ENCODE results near the gene ZBTB48. TPM values are rescaled to one million over a fixed set of nuclear protein-coding genes. Genes with fewer than 3 reads are reported as not detected.

ZBTB48 gene
- total and polyA plus RNA-seq, 8 donors = 22.6 to 139 (median 47.3) TPM

- H3K9me3 ChIP-seq = no peaks in the 10 kb centered on the region
- no peak overlapping the region for H3K27ac ChIP-seq
- H3K27me3 ChIP-seq = no peaks in the 10 kb centered on the region
- 86 to 96% (median 90%) methylated on average over 11 to 12 of the region's 12 CpGs for whole genome bisulfite sequencing, 5 donors
- no peak overlapping the region for H3K4me3 ChIP-seq
- H3K36me3 ChIP-seq = peaks cover 58 to 73% (median 64%) of the 10 kb centered on the region in 4 donors
- intact Hi-C loops (cut with DNase I; ENCODE audit: low total_unique reads) = no loop called here
- TF ChIP-seq CTCF (IDR thresholded peaks at IDR 0.05) (no peak), EP300 (IDR thresholded peaks at IDR 0.05) (no peak), POLR2A (IDR thresholded peaks at IDR 0.05) (no peak), POLR2AphosphoS5 (IDR thresholded peaks at IDR 0.05) (no peak)
- DNase-seq = no peak
- peaks cover 12 to 33% (median 27%) of the 10 kb centered on the region in 4 donors for H3K4me1 ChIP-seq
Observed at GRCh38 chr1:6628971-6629479, 49.2 kb downstream of the ZBTB48 start.

- no peaks in the 10 kb centered on the region for H3K9me3 ChIP-seq
- H3K36me3 ChIP-seq = peaks cover 63 to 83% (median 74%) of the 10 kb centered on the region in 4 donors
- no peak for DNase-seq
- H3K4me1 ChIP-seq = peaks cover 12 to 29% (median 19%) of the 10 kb centered on the region in 4 donors
- H3K27me3 ChIP-seq = no peaks in the 10 kb centered on the region
- 91 to 96% (median 92%) methylated on average over 8 of the region's 8 CpGs for WGBS, 5 donors
- no peak for TF ChIP-seq EP300 (IDR thresholded peaks at IDR 0.05)
- no peak for TF ChIP-seq POLR2AphosphoS5 (IDR thresholded peaks at IDR 0.05)
- no peak for TF ChIP-seq CTCF (IDR thresholded peaks at IDR 0.05)
- TF ChIP-seq POLR2A (IDR thresholded peaks at IDR 0.05) = no peak
- intact Hi-C loops (cut with DNase I; ENCODE audit: low total_unique reads) = no loop called here
- no peak overlapping the region for H3K4me3 ChIP-seq
- H3K27ac ChIP-seq = no peak overlapping the region
Observed at GRCh38 chr1:6630027-6630426, 50.2 kb downstream of the ZBTB48 start.

GRCh38 chr1:6631058-6631457 lies 51.3 kb downstream of the ZBTB48 start:
- peaks cover 73 to 94% (median 85%) of the 10 kb centered on the region in 4 donors for H3K36me3 ChIP-seq
- intact Hi-C loops (cut with DNase I; ENCODE audit: low total_unique reads) = no loop called here

More at GRCh38 chr1:6631058-6631457, 51.3 kb downstream of the ZBTB48 start:
- DNase-seq = no peak
- peaks cover 9 to 25% (median 15%) of the 10 kb centered on the region in 4 donors for H3K4me1 ChIP-seq
- H3K4me3 ChIP-seq = no peak overlapping the region
- no peaks in the 10 kb centered on the region for H3K9me3 ChIP-seq
- 92 to 98% (median 98%) methylated on average over 8 of the region's 8 CpGs for WGBS, 5 donors
- TF ChIP-seq EP300 (IDR thresholded peaks at IDR 0.05) (no peak), POLR2A (IDR thresholded peaks at IDR 0.05) (no peak), POLR2AphosphoS5 (IDR thresholded peaks at IDR 0.05) (no peak), CTCF (IDR thresholded peaks at IDR 0.05) (no peak)
- H3K27me3 ChIP-seq = no peaks in the 10 kb centered on the region
- H3K27ac ChIP-seq = no peak overlapping the region

All from stomach (tissue), 9 donors.